Hematopoietic multipotent progenitor cell (in vitro differentiated cells): ENCODE results near the gene IL12B. TPM values are rescaled to one million over a fixed set of nuclear protein-coding genes. Genes with fewer than 3 reads are reported as not detected.
"Not testable (repeated sequence)": the region's sequence is repeated elsewhere in the genome, so short reads cannot be mapped to it uniquely, and the experiment has no call there.

Source experiments
- DNase-seq, 3 donors: peaks; one replicate each; pipeline ENCODE4 v3.0.0-alpha.2; 2011 to 2015; ENCODE audit warnings: low read depth in 2 of 3, low spot score in 2 of 3
- small RNA-seq: library from RNA; depleted of rRNA; stranded (forward); fragments of <200 nt; gene quantifications from one replicate; pipeline ENCODE3, GENCODE V24; 2012
- total RNA-seq: library from RNA; depleted of rRNA; stranded (reverse); fragments of >200 nt; gene quantifications from one replicate; pipeline ENCODE4 v1.2.3, GENCODE V29; 2012

The IL12B gene
- total RNA-seq, 1 donor: not detected

GRCh38 chr5:159301466-159301865 lies 28.8 kb downstream of the IL12B start:
- no peak for DNase-seq

GRCh38 chr5:159297300-159297699 lies 33.0 kb downstream of the IL12B start:
- DNase-seq: not testable (repeated sequence)

GRCh38 chr5:159294921-159295320 lies 35.4 kb downstream of the IL12B start:
- no peak for DNase-seq

- DNase-seq: no peak
These were observed 39.5 kb downstream of the IL12B start for GRCh38 chr5:159290741-159291140.

- peak in 2 of 3 donors; percentile 50 to 78 for DNase-seq
These were observed 43.8 kb downstream of the IL12B start for GRCh38 chr5:159286420-159287035.

- peak in 1 of 3 donors; percentile 2 for DNase-seq
These were observed 55.6 kb downstream of the IL12B start for GRCh38 chr5:159274676-159275075.

GRCh38 chr5:159273923-159274322 lies 56.4 kb downstream of the IL12B start:
- DNase-seq: peak in 1 of 3 donors; percentile 2

GRCh38 chr5:159269723-159270122 lies 60.6 kb downstream of the IL12B start:
- DNase-seq: no peak

GRCh38 chr5:159266764-159267163 lies 63.5 kb downstream of the IL12B start:
- not testable (repeated sequence) for DNase-seq

Small RNA genes within 50 kb of the gene (small RNA-seq; reads per million reads assigned to genes)
- not detected for gene RNU4ATAC2P

Other genes with a start within 250 kb of the IL12B start
- 0.27 TPM for gene EBF1, start 230.6 kb downstream of the IL12B start, total RNA-seq
- 18.6 TPM for gene RNF145, start 120.9 kb downstream of the IL12B start, total RNA-seq
- gene UBLCP1, start 67.2 kb downstream of the IL12B start, total RNA-seq: 4.3 TPM